ENCODE data around the gene HEXD. TPM values are rescaled to one million over a fixed set of nuclear protein-coding genes. Genes with fewer than 3 reads are reported as not detected.

The HEXD gene
- total RNA-seq, 1 donor from 2014 or later = 90.4 TPM

DNA sequence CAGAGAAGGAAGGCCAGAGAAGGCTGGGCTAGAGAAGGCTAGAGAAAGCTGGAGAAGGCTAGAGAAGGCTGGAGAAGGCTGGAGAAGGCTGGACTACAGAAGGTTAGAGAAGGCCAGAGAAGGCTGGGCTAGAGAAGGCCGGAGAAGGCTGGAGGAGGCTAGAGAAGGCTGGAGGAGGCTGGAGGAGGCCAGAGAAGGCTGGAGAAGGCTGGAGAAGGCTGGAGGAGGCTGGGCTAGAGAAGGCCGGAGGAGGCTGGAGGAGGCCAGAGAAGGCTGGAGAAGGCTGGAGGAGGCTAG lies 6.7 kb downstream of the HEXD start:
- intact Hi-C loops (cut with DNase I) = no loop called here
- peaks cover 0 to 14% of the 10 kb centered on the region in 2 donors for H3K36me3 ChIP-seq
- no peaks in the 10 kb centered on the region for H3K27me3 ChIP-seq
- TF ChIP-seq POLR2AphosphoS5 (IDR thresholded peaks at IDR 0.05; ENCODE audit: insufficient read depth in 1 of 2, low read depth in 1 of 2) (no peak), POLR2A (IDR thresholded peaks at IDR 0.05) (no peak), CTCF (IDR thresholded peaks at IDR 0.05) (no peak)
- no peak overlapping the region for H3K27ac ChIP-seq
- no peak overlapping the region for H3K4me3 ChIP-seq
- DNase-seq (ENCODE audit: extremely low spot score in 2 of 2) = no peak
- H3K4me1 ChIP-seq = peaks cover 1% of the 10 kb centered on the region
- no peaks in the 10 kb centered on the region for H3K9me3 ChIP-seq

- Histone ChIP-seq H3K9me3 (no peaks in the 10 kb centered on the region), H3K4me3 (no peak overlapping the region), H3K36me3 (peaks cover 0 to 16% of the 10 kb centered on the region in 2 donors), H3K4me1 (no peaks in the 10 kb centered on the region), H3K27ac (no peak overlapping the region), H3K27me3 (no peaks in the 10 kb centered on the region)
- intact Hi-C loops (cut with DNase I) = no loop called here
- no peak for DNase-seq (ENCODE audit: extremely low spot score in 2 of 2)
- TF ChIP-seq POLR2AphosphoS5 (IDR thresholded peaks at IDR 0.05; ENCODE audit: insufficient read depth in 1 of 2, low read depth in 1 of 2) = no peak
- TF ChIP-seq CTCF (IDR thresholded peaks at IDR 0.05) = no peak
- TF ChIP-seq POLR2A (IDR thresholded peaks at IDR 0.05) = no peak
These were observed 10.4 kb downstream of the HEXD start for GRCh38 chr17:82428546-82428945.

GRCh38 chr17:82429824-82430223 lies 11.7 kb downstream of the HEXD start:
- no peaks in the 10 kb centered on the region for H3K9me3 ChIP-seq
- no peak overlapping the region for H3K27ac ChIP-seq
- peaks cover 0 to 16% of the 10 kb centered on the region in 2 donors for H3K36me3 ChIP-seq
- H3K27me3 ChIP-seq = no peaks in the 10 kb centered on the region
- no peak for DNase-seq (ENCODE audit: extremely low spot score in 2 of 2)
- H3K4me3 ChIP-seq = no peak overlapping the region
- TF ChIP-seq CTCF (IDR thresholded peaks at IDR 0.05) (no peak), POLR2AphosphoS5 (IDR thresholded peaks at IDR 0.05; ENCODE audit: insufficient read depth in 1 of 2, low read depth in 1 of 2) (no peak), POLR2A (IDR thresholded peaks at IDR 0.05) (no peak)
- intact Hi-C loops (cut with DNase I) = no loop called here
- H3K4me1 ChIP-seq = no peaks in the 10 kb centered on the region

DNA sequence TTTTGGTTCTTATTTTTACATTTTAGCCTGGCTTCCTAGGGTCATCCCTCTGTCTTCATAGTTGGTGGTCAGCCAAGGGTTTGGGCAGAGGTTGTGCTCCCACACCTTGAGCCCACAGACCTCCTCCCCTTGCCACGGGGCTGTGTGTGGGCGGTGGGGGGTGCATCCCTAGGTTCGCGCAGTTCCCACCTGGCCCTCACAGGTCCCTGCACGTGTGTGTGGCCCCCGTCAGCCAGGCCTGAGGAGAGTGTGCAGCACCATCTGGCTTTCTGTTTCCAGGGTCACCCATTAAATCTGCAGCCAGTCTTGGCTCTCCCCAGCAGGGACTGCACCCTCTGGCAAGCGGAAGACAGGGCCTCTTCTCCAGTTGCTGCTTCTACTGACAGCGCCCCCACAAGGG lies 13.9 kb downstream of the HEXD start:
- peaks cover 0 to 25% of the 10 kb centered on the region in 2 donors for H3K36me3 ChIP-seq
- no peak overlapping the region for H3K27ac ChIP-seq
- no peaks in the 10 kb centered on the region for H3K4me1 ChIP-seq
- H3K9me3 ChIP-seq = no peaks in the 10 kb centered on the region
- no peaks in the 10 kb centered on the region for H3K27me3 ChIP-seq
- H3K4me3 ChIP-seq = no peak overlapping the region
- no peak for DNase-seq (ENCODE audit: extremely low spot score in 2 of 2)
- intact Hi-C loops (cut with DNase I) = no loop called here
- no peak for TF ChIP-seq POLR2A (IDR thresholded peaks at IDR 0.05)

GRCh38 chr17:82433560-82434215 lies 15.5 kb downstream of the HEXD start:
- Histone ChIP-seq H3K9me3 (no peaks in the 10 kb centered on the region), H3K36me3 (peaks cover 0 to 34% of the 10 kb centered on the region in 2 donors), H3K4me1 (no peaks in the 10 kb centered on the region), H3K27me3 (no peaks in the 10 kb centered on the region), H3K27ac (no peak overlapping the region), H3K4me3 (no peak overlapping the region)
- no peak for DNase-seq (ENCODE audit: extremely low spot score in 2 of 2)
- no peak for TF ChIP-seq CTCF (IDR thresholded peaks at IDR 0.05)
- no peak for TF ChIP-seq POLR2AphosphoS5 (IDR thresholded peaks at IDR 0.05; ENCODE audit: insufficient read depth in 1 of 2, low read depth in 1 of 2)
- no peak for TF ChIP-seq POLR2A (IDR thresholded peaks at IDR 0.05)
- intact Hi-C loops (cut with DNase I) = no loop called here

Data from vagina (tissue), 2 donors.